ENCODE results near the gene PXDN. TPM values are rescaled to one million over a fixed set of nuclear protein-coding genes. Genes with fewer than 3 reads are reported as not detected.
"Not testable (repeated sequence)": the region's sequence is repeated elsewhere in the genome, so short reads cannot be mapped to it uniquely, and the experiment has no call there.

The PXDN gene
- total RNA-seq, 1 donor from 2014 or later, result 35.6 TPM

GRCh38 chr2:1739961-1740715 lies 4.2 kb downstream of the PXDN start:
- no peak for DNase-seq

- no peak for DNase-seq
Measured at GRCh38 chr2:1739322-1739957, 4.9 kb downstream of the PXDN start.

- no peak for DNase-seq
Measured at GRCh38 chr2:1738646-1739302, 5.5 kb downstream of the PXDN start.

GRCh38 chr2:1738163-1738562 lies 6.2 kb downstream of the PXDN start:
- DNase-seq, result no peak

GRCh38 chr2:1736997-1737480 lies 7.3 kb downstream of the PXDN start:
- no peak for DNase-seq

DNA sequence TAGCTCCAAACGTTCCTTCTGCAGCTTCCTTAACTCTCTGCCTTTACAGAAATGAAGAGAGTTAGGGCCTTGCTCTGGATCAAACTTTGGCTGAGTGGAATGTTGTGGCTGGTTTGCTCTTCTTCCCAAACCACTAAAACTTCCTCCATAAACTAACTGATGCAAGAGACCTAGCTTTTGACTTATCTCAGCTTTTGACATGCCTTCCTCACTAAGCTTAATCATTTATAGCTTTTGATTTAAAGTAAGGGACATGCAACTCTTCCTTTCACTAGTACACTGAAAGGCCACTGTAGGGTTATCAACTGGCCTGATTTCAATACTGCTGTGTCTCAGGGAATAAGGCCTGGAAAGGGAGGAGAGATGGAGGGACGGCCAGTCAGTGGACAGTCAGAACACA lies 8.3 kb downstream of the PXDN start:
- DNase-seq, result no peak

GRCh38 chr2:1733298-1733697 lies 11.0 kb downstream of the PXDN start:
- DNase-seq, result not testable (repeated sequence)

- no peak for DNase-seq
Measured at GRCh38 chr2:1731963-1732768, 12.1 kb downstream of the PXDN start.

DNA sequence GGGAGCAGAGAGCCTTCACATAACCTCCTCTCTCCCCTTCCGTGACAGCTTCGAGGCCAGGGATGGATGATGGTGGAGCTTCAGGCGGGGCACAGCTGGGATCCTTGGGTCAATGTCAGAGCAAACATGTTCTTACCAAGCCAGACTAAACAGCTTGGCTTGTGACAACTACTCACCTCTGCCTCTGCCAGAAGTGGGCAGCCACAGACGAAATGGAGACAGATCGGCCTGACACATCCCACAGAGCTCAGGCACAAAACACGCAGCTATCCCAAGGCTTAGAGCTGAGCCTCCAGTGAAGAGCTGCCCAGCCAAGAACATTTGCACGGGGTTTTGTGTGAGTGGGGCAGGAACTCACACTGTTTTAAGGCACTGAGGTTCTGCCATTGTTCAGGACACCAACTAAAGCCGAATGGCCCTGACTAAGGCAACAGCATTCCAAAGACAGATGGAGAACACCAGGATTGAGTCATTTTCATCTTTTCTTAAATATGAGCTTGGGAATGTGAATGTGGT lies 12.8 kb downstream of the PXDN start:
- no peak for DNase-seq

DNA sequence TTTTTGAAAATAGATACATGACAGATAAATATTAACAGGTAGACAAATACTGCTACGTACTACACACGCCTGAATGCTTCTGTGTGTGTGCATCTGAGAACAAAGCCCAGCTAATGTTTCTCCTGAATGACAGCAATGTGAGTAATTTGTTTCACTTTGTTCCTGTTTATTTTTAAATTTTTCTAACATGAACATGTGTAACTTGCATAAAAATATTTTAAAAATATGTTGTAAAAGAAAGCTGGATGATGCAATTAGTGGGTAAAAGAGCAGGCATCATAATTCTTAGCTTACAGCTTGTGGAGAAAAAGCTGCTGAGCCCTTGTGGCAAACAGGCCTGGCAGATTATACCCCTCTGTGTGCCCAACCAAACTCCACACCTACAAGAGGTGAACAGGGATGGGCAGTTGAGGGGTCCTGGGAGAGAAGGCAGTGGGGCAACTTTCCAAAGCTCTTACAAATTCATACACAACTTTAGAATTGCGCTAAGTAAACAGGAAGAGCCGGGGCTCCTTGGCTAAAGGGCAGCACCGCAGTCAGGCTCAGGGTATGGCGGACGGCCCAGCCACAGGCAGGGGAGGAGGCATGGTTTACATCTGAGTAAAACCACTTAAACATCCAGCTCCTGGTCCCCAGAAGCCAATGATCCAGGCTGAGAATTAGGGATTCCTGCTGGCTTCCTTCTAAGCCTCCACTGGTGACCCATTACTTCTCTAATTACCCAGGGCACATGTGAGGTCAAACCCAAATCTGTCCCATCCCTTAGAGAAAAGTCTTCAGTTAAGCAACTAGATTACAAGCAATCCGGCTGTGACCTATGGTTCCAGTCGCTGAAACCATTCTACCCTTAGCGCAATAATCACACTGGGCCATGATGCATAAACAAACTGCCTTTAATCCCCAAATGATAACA lies 14.0 kb downstream of the PXDN start:
- DNase-seq, result no peak

DNA sequence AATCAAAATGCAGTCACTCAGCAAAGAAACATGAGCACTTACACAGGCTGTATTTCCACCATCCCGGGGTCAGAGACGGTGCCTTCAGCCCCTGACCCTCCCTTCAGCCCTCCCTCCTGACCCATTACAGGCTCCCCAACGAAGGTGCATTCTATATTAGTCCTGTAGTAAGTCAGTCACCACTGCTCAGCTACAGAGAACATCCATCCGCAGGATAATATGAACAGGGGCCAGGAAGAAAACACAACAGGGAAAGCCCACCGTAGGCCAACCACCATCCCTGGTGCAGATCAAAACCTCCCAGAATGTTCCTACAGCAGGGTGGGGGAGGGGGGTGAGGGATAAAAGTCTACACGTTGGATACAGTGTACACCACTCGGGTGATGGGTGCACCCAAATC lies 15.1 kb downstream of the PXDN start:
- DNase-seq, result no peak

DNA sequence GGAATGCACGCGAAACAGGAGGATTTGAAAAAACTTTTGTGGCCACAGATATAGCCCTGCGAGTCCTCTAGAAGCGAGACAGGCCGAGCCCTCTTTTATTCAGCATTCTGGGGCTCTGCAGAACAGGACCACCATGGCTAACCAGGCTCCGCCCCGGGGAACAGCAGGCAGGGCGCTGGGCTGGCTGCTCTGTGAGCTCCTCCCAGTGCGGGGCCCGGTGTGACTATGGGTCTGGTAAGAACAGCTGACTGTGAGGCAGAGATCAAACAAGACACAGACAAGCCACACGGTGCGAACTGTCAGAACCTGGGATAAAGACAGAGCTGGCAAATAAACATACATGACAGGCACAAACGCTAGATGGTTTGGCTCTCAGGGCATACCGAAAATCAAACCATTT lies 15.5 kb downstream of the PXDN start:
- no peak for DNase-seq

DNA sequence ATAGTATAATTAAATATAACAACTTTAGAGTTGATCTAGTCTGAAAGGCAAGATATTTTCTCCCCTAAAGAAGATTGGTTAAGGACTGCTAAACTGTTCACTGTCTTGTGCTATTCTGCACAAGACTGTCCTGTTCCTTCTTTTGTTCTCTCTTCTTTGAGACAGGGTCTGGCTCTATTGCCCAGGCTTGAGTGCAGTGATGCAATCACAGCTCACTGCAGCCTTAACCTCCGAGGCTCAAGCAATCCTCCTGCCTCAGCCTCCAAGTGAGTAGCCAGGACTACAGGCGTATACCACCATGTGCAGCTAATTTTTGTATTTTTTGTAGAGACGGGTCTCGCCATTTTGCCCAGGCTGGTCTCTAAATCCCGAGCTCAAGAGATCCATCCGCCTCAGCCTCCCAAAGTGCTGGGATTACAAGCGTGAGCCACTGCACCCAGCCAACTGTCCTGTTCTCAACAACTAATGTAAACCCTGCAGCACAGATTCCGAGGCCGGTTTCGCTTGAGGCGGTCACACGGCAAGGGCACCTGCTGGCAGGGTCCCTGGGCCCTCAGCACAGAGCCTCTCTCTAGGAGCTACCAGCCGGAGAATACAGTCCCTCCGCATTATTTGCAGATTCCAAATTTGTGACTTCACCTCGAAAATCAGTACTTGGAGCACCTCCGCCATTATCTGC lies 16.4 kb downstream of the PXDN start:
- no peak for DNase-seq

- no peak for DNase-seq
Measured at GRCh38 chr2:1727101-1727771, 17.1 kb downstream of the PXDN start.

DNA sequence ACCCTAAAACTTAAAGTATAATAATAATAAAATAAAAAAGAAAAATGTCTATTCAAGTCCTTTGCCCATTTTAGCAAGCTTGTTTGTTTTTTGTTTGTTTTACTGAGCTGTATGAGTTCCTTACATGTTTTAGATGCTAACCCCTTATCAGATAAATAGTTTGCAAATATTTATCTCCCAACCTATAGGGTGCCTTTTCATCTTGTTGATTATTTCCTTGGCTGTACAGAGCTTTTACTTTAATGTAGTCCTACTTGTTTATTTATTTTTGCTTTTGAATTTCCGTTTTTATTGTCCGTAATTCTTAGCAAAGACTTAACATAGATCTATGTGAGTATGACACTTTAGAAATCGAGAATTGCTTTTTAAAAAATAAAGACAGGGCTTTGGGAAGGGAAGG lies 17.8 kb downstream of the PXDN start:
- DNase-seq, result no peak

- not testable (repeated sequence) for DNase-seq
Measured at GRCh38 chr2:1724351-1724750, 20.0 kb downstream of the PXDN start.

GRCh38 chr2:1723397-1724042 lies 20.8 kb downstream of the PXDN start:
- DNase-seq, result no peak

DNA sequence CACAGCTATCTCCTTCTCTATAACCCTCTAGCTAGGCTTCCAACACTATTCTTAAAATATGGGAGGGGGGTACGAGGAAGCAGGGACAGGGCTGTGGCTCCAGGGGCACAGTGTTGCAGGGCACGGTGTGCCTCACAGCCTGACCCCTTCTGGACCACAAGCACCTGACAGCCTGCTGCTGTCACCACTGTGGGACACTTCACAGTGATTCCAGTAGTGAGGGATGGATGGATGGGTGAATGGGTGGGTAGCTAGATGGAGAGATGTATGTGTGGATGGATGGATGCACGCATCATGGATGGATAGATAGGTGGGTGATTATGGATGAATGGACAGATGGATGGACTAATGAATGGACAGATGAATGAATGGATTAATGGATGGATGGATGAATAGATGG lies 21.6 kb downstream of the PXDN start:
- no peak for DNase-seq
